Tibial nerve (tissue), 3 donors: Measurements from ENCODE around the gene GRAMD4.

Experiments used
- POLR2A ChIP-seq, 2 donors: fragments of 450-650 bp; IDR thresholded peaks; one replicate each; pipeline ENCODE4 v1.6.1; 2017; ENCODE audit warnings: antibody characterized with exemption in 2 of 2, mild to moderate bottlenecking in 2 of 2, moderate library complexity in 2 of 2
- TF ChIP-seq, protein P1 (sequence below), 5 experiments: fragments of 200-600 bp in 3 of 5; fragments of 450-650 bp in 2 of 5; sonication (generic) in 3 of 5; IDR thresholded peaks; one replicate each; pipeline ENCODE4 v1.5.1; 2016 to 2019; ENCODE audit warnings: antibody characterized with exemption in 5 of 5, mild to moderate bottlenecking in 3 of 5, moderate library complexity in 2 of 5

DNA sequence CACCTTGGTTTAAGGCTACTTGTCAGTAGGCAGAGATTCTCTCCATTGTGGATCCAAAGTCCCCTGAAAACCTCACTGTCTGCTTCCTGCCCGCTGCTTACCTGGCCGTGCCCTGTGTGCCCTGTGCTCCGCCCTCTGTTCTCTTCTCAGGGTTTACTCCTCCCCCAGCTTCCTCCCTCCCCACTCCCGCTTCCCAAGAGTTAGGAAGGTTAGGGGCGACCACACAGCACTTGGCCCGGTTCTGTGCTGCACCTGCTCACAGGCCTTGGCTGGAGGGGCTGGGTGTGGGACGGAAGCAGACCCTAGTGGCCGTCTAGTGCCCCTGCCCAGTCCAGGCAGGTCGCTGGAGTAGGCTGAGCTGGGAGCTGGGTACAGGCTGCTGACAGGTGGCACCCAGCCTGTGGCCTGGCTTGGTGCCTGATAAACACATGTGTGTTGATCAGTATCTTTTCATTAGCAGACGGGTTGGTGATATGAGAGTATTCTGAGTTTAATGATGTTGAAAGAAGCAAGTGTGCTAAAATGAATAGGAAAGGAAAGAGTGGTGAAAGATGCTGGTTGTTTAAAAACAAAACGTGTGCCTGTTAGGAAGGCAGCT, 40.5 kb downstream of the GRAMD4 start:
- TF ChIP-seq, protein P1, sequence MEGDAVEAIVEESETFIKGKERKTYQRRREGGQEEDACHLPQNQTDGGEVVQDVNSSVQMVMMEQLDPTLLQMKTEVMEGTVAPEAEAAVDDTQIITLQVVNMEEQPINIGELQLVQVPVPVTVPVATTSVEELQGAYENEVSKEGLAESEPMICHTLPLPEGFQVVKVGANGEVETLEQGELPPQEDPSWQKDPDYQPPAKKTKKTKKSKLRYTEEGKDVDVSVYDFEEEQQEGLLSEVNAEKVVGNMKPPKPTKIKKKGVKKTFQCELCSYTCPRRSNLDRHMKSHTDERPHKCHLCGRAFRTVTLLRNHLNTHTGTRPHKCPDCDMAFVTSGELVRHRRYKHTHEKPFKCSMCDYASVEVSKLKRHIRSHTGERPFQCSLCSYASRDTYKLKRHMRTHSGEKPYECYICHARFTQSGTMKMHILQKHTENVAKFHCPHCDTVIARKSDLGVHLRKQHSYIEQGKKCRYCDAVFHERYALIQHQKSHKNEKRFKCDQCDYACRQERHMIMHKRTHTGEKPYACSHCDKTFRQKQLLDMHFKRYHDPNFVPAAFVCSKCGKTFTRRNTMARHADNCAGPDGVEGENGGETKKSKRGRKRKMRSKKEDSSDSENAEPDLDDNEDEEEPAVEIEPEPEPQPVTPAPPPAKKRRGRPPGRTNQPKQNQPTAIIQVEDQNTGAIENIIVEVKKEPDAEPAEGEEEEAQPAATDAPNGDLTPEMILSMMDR (IDR thresholded peaks at IDR 0.05), result no peak
- TF ChIP-seq POLR2A (IDR thresholded peaks at IDR 0.05), result no peak
